H9 (cell line): Measurements from ENCODE around the gene BACH1. TPM values are rescaled to one million over a fixed set of nuclear protein-coding genes. Genes with fewer than 3 reads are reported as not detected.
"Not testable (repeated sequence)": the region's sequence is repeated elsewhere in the genome, so short reads cannot be mapped to it uniquely, and the experiment has no call there.

Experiments used
- DNase-seq: peaks from one replicate; pipeline ENCODE4 v3.0.0-alpha.2; 2017
- H2AFZ ChIP-seq: one replicate; pipeline ENCODE4 v1.6.1; 2013; ENCODE audit warnings: mild to moderate bottlenecking, low read length, control low read depth, moderate library complexity
- H2AK5ac ChIP-seq: 2 replicates; pipeline ENCODE4 v1.6.1; 2013; ENCODE audit warnings: low read length, control low read depth, mixed read lengths; ENCODE audit not compliant: insufficient read length
- H2BK120ac ChIP-seq: one replicate; pipeline ENCODE4 v1.6.1; 2013; ENCODE audit warnings: low read depth, mild to moderate bottlenecking, low read length, control low read depth, inconsistent platforms; ENCODE audit not compliant: poor library complexity, severe bottlenecking
- H2BK12ac ChIP-seq: 2 replicates; pipeline ENCODE4 v1.6.1; 2013; ENCODE audit warnings: low read length, control low read depth, mixed read lengths, low read depth; ENCODE audit not compliant: insufficient read length
- H2BK15ac ChIP-seq: 2 replicates; pipeline ENCODE4 v1.6.1; 2013; ENCODE audit warnings: low read depth, low read length, control low read depth
- H2BK20ac ChIP-seq: one replicate; pipeline ENCODE4 v1.6.1; 2013; ENCODE audit warnings: low read depth, mild to moderate bottlenecking, low read length, control low read depth, inconsistent platforms; ENCODE audit not compliant: poor library complexity, severe bottlenecking
- H2BK5ac ChIP-seq: 2 replicates; pipeline ENCODE4 v1.6.1; 2013; ENCODE audit warnings: low read length, control low read depth, mixed read lengths; ENCODE audit not compliant: insufficient read length
- H3K14ac ChIP-seq: 2 replicates; pipeline ENCODE4 v1.6.1; 2013; ENCODE audit warnings: low read length, control low read depth; ENCODE audit not compliant: insufficient read depth
- H3K18ac ChIP-seq: 2 replicates; pipeline ENCODE4 v1.6.1; 2013; ENCODE audit warnings: low read depth, mild to moderate bottlenecking, mixed read lengths, low read length, control low read depth; ENCODE audit not compliant: insufficient read length
- H3K23ac ChIP-seq: 2 replicates; pipeline ENCODE4 v1.6.1; 2013; ENCODE audit warnings: low read length, control low read depth, mixed read lengths, low read depth; ENCODE audit not compliant: insufficient read length
- H3K23me2 ChIP-seq: 2 replicates; pipeline ENCODE4 v1.6.1; 2013; ENCODE audit warnings: low read depth, mild to moderate bottlenecking, mixed read lengths, low read length, control low read depth; ENCODE audit not compliant: insufficient read length, poor library complexity, severe bottlenecking
- H3K27ac ChIP-seq: 2 replicates; pipeline ENCODE4 v1.5.1; 2013; ENCODE audit warnings: low read length, control low read depth, mixed read lengths, low read depth; ENCODE audit not compliant: insufficient read length
- H3K27me3 ChIP-seq: 2 replicates; pipeline ENCODE4 v1.6.1; 2013; ENCODE audit warnings: low read length, control low read depth, inconsistent platforms; ENCODE audit not compliant: insufficient read depth
- H3K4ac ChIP-seq: 2 replicates; pipeline ENCODE4 v1.6.1; 2013; ENCODE audit warnings: low read depth, mild to moderate bottlenecking, control low read depth, inconsistent platforms, low read length, moderate library complexity
- H3K4me1 ChIP-seq: 2 replicates; pipeline ENCODE4 v1.6.1; 2013; ENCODE audit warnings: low read length, control low read depth, inconsistent platforms; ENCODE audit not compliant: insufficient read depth
- H3K4me2 ChIP-seq: 2 replicates; pipeline ENCODE4 v1.6.1; 2013; ENCODE audit warnings: low read length, control low read depth, mixed read lengths; ENCODE audit not compliant: insufficient read length, insufficient read depth
- H3K56ac ChIP-seq: 2 replicates; pipeline ENCODE4 v1.6.1; 2013; ENCODE audit warnings: low read depth, mild to moderate bottlenecking, mixed read lengths, low read length, control low read depth; ENCODE audit not compliant: insufficient read length
- H3K79me1 ChIP-seq: 2 replicates; pipeline ENCODE4 v1.6.1; 2013; ENCODE audit warnings: low read depth, mild to moderate bottlenecking, moderate library complexity, low read length, control low read depth, inconsistent platforms; ENCODE audit not compliant: insufficient read depth, poor library complexity, severe bottlenecking
- H3K79me2 ChIP-seq: 2 replicates; pipeline ENCODE4 v1.6.1; 2013; ENCODE audit warnings: low read length, control low read depth, inconsistent platforms; ENCODE audit not compliant: insufficient read depth
- H3K9ac ChIP-seq: 2 replicates; pipeline ENCODE4 v1.6.1; 2013; ENCODE audit warnings: low read length, control low read depth, mixed read lengths; ENCODE audit not compliant: insufficient read length; ENCODE audit errors: extremely low read depth
- H3K9me3 ChIP-seq: one replicate; pipeline ENCODE4 v1.6.1; 2013; ENCODE audit warnings: low read depth, low read length, inconsistent platforms; ENCODE audit not compliant: control insufficient read depth
- H3T11ph ChIP-seq: one replicate; pipeline ENCODE4 v1.6.1; 2013; ENCODE audit warnings: mild to moderate bottlenecking, low read length, control low read depth, inconsistent platforms
- H4K20me1 ChIP-seq: one replicate; pipeline ENCODE4 v1.6.1; 2013; ENCODE audit not compliant: control insufficient read depth, insufficient read length, insufficient read depth
- H4K5ac ChIP-seq: 2 replicates; pipeline ENCODE4 v1.6.1; 2013; ENCODE audit warnings: low read depth, mild to moderate bottlenecking, mixed read lengths, low read length, control low read depth; ENCODE audit not compliant: insufficient read length
- H4K8ac ChIP-seq: replicated peaks from 2 replicates; pipeline ENCODE4 v1.6.1; 2013; ENCODE audit warnings: low read length, control low read depth, mixed read lengths, low read depth; ENCODE audit not compliant: insufficient read length
- H4K91ac ChIP-seq: 2 replicates; pipeline ENCODE4 v1.6.1; 2013; ENCODE audit warnings: low read depth, mild to moderate bottlenecking, moderate library complexity, mixed read lengths, low read length, control low read depth; ENCODE audit not compliant: insufficient read length
- H3K27ac Mint-ChIP-seq, 3 experiments: 2 replicates in 2 of 3; 3 replicates in 1 of 3; pipeline ENCODE4 v1.8.0; 2020 to 2021; ENCODE audit warnings: mixed read lengths in 3 of 3, mild to moderate bottlenecking in 1 of 3, moderate library complexity in 1 of 3
- H3K27me3 Mint-ChIP-seq: 2 replicates; pipeline ENCODE4 v1.8.0; 2021; ENCODE audit warnings: low read depth, mild to moderate bottlenecking, moderate library complexity, mixed read lengths
- H3K36me3 Mint-ChIP-seq, 3 experiments: 2 replicates in 2 of 3; 3 replicates in 1 of 3; pipeline ENCODE4 v1.8.0; 2020 to 2021; ENCODE audit warnings: low read depth in 3 of 3, mixed read lengths in 3 of 3; ENCODE audit not compliant: insufficient read depth in 1 of 3
- H3K4me1 Mint-ChIP-seq, 2 experiments: 2 replicates each; pipeline ENCODE4 v1.8.0; 2020; ENCODE audit warnings: mixed read lengths in 2 of 2
- H3K4me3 Mint-ChIP-seq, 2 experiments: 2 replicates in 1 of 2; 3 replicates in 1 of 2; pipeline ENCODE4 v1.8.0; 2020 to 2021; ENCODE audit warnings: mild to moderate bottlenecking in 2 of 2, mixed read lengths in 2 of 2, moderate library complexity in 1 of 2
- H3K9me3 Mint-ChIP-seq, 2 experiments: 2 replicates in 1 of 2; 3 replicates in 1 of 2; pipeline ENCODE4 v1.8.0; 2020; ENCODE audit warnings: mild to moderate bottlenecking in 2 of 2, mixed read lengths in 2 of 2, moderate library complexity in 1 of 2
- CTCF ChIP-seq: fragments of 200-600 bp; sonication (generic); conservative IDR thresholded peaks from 3 replicates; pipeline ENCODE4 v1.8.0; 2021; ENCODE audit warnings: antibody characterized with exemption, mild to moderate bottlenecking
- WGBS: extraction: QIAGEN DNeasy Blood & Tissue Kit; methylation state at CpG from one replicate; pipeline ENCODE4 v1.1.7; 2013; ENCODE audit warnings: missing lambda C conversion rate, low lambda C conversion rate, mixed read lengths; ENCODE audit not compliant: insufficient read length; ENCODE audit errors: extremely low coverage; 5-methylcytosine and 5-hydroxymethylcytosine counted together
- long read RNA-seq: library from polyadenylated mRNA; unstranded; transcript quantifications from one replicate; pipeline ENCODE4 v2.0.0, GENCODE V29; 2020
- total RNA-seq: library from RNA; stranded (reverse); gene quantifications from 2 replicates; pipeline ENCODE4 v1.2.1, GENCODE V29; 2021

BACH1 gene
- total RNA-seq = 40.3 and 42.4 TPM in 2 replicates
- long read RNA-seq, full-length matches to known transcripts = 11 of 39 reads
- long read RNA-seq, partial matches to known transcripts = 13 of 39 reads
- long read RNA-seq, other reads (novel, unspliced or antisense) = 15 of 39 reads

GRCh38 chr21:29298348-29299045 is at the start of gene BACH1:
Gene BACH1 (plus strand): TSS chr21:29298922. CDS start chr21:29321281, 22,359 bp downstream.
- no CpG with 5 or more reads among the region's 87 CpGs for WGBS
- Histone ChIP-seq H2BK120ac (no peak within 1 kb of the TSS), H3K14ac (peak within 1 kb of the TSS; percentile 96), H3K56ac (peak within 1 kb of the TSS; percentile 51), H2BK15ac (no peak within 1 kb of the TSS), H3K4me1 (no peaks in the 10 kb centered on the region), H2AFZ (no peak within 1 kb of the TSS), H4K8ac (no peak within 1 kb of the TSS), H3K27me3 (no peaks in the 10 kb centered on the region; the same call in 1 of the 2 replicates), H2BK5ac (no peak within 1 kb of the TSS), H3K79me2 (peaks cover 19% of the 10 kb centered on the region; the same call in 1 of the 2 replicates), H3K23me2 (peaks cover 15% of the 10 kb centered on the region), H2BK20ac (no peak within 1 kb of the TSS), H3K23ac (peak within 1 kb of the TSS; percentile 56), H3T11ph (no peak within 1 kb of the TSS), H4K91ac (no peak within 1 kb of the TSS), H3K4me2 (peak within 1 kb of the TSS; percentile 100), H2AK5ac (peak within 1 kb of the TSS; percentile 14), H4K5ac (peak within 1 kb of the TSS; percentile 72), H2BK12ac (no peak within 1 kb of the TSS), H3K27ac (peak within 1 kb of the TSS; percentile 29), H4K20me1 (no peaks in the 10 kb centered on the region), H3K4ac (no peak within 1 kb of the TSS), H3K18ac (peak within 1 kb of the TSS; percentile 65), H3K9ac (peak within 1 kb of the TSS; percentile 86), H3K9me3 (no peaks in the 10 kb centered on the region), H3K79me1 (no peaks in the 10 kb centered on the region)
- Mint-ChIP-seq H3K36me3 (peaks cover 0 to 10% (median 4%) of the 10 kb centered on the region in 3 experiments; a peak in 3 of 7 replicates), H3K4me1 (peaks cover 30 to 42% of the 10 kb centered on the region in 2 experiments), H3K4me3 (peak within 1 kb of the TSS; percentile 70 to 93), H3K27ac (peak within 1 kb of the TSS; percentile 7 to 99 (median 97)), H3K9me3 (peaks cover under 1 to 10% of the 10 kb centered on the region in 2 experiments; a peak in 2 of 5 replicates), H3K27me3 (peaks cover 20% of the 10 kb centered on the region)
- 0 out of 3 replicates have a peak, but pooled peaks have one; percentile 16 for TF ChIP-seq CTCF
- DNase-seq = peak; percentile 91

GRCh38 chr21:29249289-29249688 is 49.4 kb upstream of the BACH1 start:
- not testable (repeated sequence) for H4K91ac ChIP-seq, H3K9ac ChIP-seq, H3K27me3 Mint-ChIP-seq, H3K4me3 Mint-ChIP-seq, H2BK20ac ChIP-seq, H2BK15ac ChIP-seq, H4K8ac ChIP-seq, H3K4me1 ChIP-seq, H3K79me2 ChIP-seq, H3K14ac ChIP-seq, H3K27ac Mint-ChIP-seq, H2AK5ac ChIP-seq, H3K4me2 ChIP-seq, H3K23ac ChIP-seq, H2BK12ac ChIP-seq, DNase-seq, H3K27me3 ChIP-seq, H3K18ac ChIP-seq, H3K4me1 Mint-ChIP-seq, H2AFZ ChIP-seq, H2BK120ac ChIP-seq, H3K4ac ChIP-seq, H3K9me3 ChIP-seq, H3K27ac ChIP-seq, H3K23me2 ChIP-seq, H2BK5ac ChIP-seq, H3K56ac ChIP-seq, H4K20me1 ChIP-seq, H3K79me1 ChIP-seq, H4K5ac ChIP-seq, H3T11ph ChIP-seq
- H3K9me3 Mint-ChIP-seq = peaks cover 23 to 24% of the 10 kb centered on the region in 2 experiments
- peaks cover 11 to 15% (median 11%) of the 10 kb centered on the region in 3 experiments for H3K36me3 Mint-ChIP-seq
